Upper lobe of right lung (tissue), 1 donor: ENCODE results near the gene COG4. TPM values are rescaled to one million over a fixed set of nuclear protein-coding genes. Genes with fewer than 3 reads are reported as not detected.

Experiments
- ATAC-seq: fragments of 200-7000 bp; cut with Tn5 transposase; one replicate; pipeline ENCODE4 v1.9.1; 2020; ENCODE audit warnings: mild to moderate bottlenecking, moderate library complexity
- DNase-seq: peaks from one replicate; pipeline ENCODE4 v3.0.0-alpha.2; 2020
- H3K27ac ChIP-seq: fragments of 200-600 bp; one replicate; pipeline ENCODE4 v1.8.0; 2022
- H3K27me3 ChIP-seq: fragments of 200-600 bp; one replicate; pipeline ENCODE4 v1.8.0; 2022; ENCODE audit warnings: mild to moderate bottlenecking
- H3K36me3 ChIP-seq: fragments of 200-600 bp; one replicate; pipeline ENCODE4 v1.8.0; 2022
- H3K4me1 ChIP-seq: fragments of 200-600 bp; one replicate; pipeline ENCODE4 v1.8.0; 2022
- H3K4me3 ChIP-seq: fragments of 200-600 bp; one replicate; pipeline ENCODE4 v1.8.0; 2022; ENCODE audit warnings: mild to moderate bottlenecking
- H3K9me3 ChIP-seq: fragments of 200-600 bp; one replicate; pipeline ENCODE4 v1.8.0; 2022
- CTCF ChIP-seq: fragments of 200-600 bp; IDR thresholded peaks from one replicate; pipeline ENCODE4 v1.8.0; 2022; ENCODE audit warnings: antibody characterized with exemption
- intact Hi-C: fragments of 100-400 bp; cut with DNase I; formaldehyde crosslinking; loops from one replicate; pipeline ENCODE4 v1.11.0; 2022
- total RNA-seq: library from RNA; stranded (reverse); fragmentation: NEBNext Ultra II Directional; extraction: Animal tissue kit (Norgen Biotek cat#: 25700); gene quantifications from one replicate; pipeline ENCODE4 v1.2.1, GENCODE V29; 2021
- donor health status: DM: no; HTN: yes; CAD: no; lungs with severe emphysema.

COG4 gene
- total RNA-seq, 1 donor from 2014 or later, result 63.0 TPM

DNA sequence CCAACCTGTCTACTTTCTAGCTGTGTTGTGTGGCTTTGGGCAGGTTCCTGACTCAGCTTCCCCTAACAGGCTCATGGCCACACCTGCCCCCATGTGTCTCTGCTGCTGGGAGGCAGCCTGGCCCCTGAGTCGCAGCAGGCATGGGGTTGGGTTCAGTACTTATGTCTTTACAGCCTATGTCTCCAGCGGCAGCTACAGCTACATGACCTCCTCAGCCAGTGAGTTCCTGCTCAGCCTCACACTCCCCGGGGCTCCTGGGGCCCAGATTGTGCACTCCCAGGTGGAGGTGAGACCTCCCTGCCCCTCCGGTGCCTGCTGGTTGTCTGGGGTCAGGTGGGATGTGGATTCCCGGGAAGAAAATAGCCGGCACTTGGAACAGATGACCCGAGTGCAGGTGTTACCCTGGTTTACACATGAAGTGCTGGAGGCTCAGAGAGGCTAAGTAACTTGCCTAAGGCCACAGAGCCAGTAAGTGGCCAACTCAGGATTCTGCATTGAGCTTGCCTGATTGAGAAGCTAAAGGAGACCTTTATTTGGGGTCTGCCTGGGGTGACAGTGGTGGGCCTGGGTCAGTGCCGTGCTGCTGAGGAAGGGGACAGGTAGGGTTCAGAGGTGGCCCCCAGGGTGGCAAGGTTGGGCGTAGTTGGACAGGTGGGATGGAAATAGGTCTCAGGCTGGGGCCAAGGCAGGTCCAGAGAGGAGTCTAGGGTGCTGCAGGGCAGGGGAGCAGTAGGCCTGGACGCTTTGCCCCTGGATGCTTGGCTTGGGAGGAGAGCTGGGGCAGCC lies 53.0 kb downstream of the COG4 start:
- DNase-seq (no peak), ATAC-seq (no peak)
- H3K27me3 ChIP-seq, result no peaks in the 10 kb centered on the region
- H3K27ac ChIP-seq, result no peak overlapping the region
- no peak overlapping the region for H3K4me3 ChIP-seq
- intact Hi-C loops, result no loop called here
- no peak for TF ChIP-seq CTCF
- H3K36me3 ChIP-seq, result peaks cover 25% of the 10 kb centered on the region
- no peaks in the 10 kb centered on the region for H3K4me1 ChIP-seq
- H3K9me3 ChIP-seq, result no peaks in the 10 kb centered on the region

DNA sequence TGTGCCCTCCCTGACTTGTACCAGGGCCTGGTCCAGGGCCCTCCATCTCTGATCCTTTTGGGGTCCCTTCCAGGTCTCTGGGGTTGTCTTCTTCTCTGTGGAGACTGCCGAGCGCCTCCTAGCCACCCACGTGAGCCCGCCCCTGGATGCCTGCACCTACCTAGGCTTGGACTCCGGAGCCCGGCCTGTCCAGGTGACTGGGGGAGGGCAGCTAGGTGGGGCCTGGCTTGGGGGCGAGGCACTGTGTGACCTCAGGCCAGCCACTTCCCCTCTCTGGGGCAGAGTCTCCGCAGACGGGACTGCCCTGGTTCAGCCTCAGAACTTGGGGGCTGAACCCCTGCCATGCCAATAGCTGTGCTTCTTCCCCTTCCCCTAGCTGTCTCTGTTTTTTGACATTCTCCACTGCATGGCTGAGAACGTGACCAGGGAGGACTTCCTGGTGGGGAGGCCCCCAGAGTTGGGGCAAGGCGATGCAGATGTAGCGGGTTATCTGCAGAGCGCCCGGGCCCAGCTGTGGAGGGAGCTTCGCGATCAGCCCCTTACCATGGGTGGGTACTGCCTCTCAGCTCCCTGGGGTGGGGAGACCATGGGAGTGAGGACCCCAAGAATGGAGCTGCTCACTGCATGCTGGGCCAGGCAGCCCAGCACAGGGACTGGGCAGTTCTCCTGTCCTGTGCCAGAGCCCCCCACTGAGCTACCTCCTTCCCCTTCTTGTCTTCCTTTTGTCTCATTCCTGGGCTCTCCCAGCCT lies 54.4 kb downstream of the COG4 start:
- no peak for DNase-seq
- peaks cover 23% of the 10 kb centered on the region for H3K36me3 ChIP-seq
- no peak for ATAC-seq
- H3K27me3 ChIP-seq, result no peaks in the 10 kb centered on the region
- H3K4me1 ChIP-seq, result no peaks in the 10 kb centered on the region
- H3K27ac ChIP-seq, result no peak overlapping the region
- TF ChIP-seq CTCF, result no peak
- intact Hi-C loops, result no loop called here
- H3K9me3 ChIP-seq, result no peaks in the 10 kb centered on the region
- H3K4me3 ChIP-seq, result no peak overlapping the region

GRCh38 chr16:70467608-70468007 lies 55.7 kb downstream of the COG4 start:
- H3K27me3 ChIP-seq, result no peaks in the 10 kb centered on the region
- ATAC-seq, result no peak
- no peak for DNase-seq
- no peak overlapping the region for H3K27ac ChIP-seq
- intact Hi-C loops, result no loop called here
- peaks cover 21% of the 10 kb centered on the region for H3K36me3 ChIP-seq
- H3K4me1 ChIP-seq, result no peaks in the 10 kb centered on the region
- no peaks in the 10 kb centered on the region for H3K9me3 ChIP-seq
- H3K4me3 ChIP-seq, result no peak overlapping the region
- no peak for TF ChIP-seq CTCF

DNA sequence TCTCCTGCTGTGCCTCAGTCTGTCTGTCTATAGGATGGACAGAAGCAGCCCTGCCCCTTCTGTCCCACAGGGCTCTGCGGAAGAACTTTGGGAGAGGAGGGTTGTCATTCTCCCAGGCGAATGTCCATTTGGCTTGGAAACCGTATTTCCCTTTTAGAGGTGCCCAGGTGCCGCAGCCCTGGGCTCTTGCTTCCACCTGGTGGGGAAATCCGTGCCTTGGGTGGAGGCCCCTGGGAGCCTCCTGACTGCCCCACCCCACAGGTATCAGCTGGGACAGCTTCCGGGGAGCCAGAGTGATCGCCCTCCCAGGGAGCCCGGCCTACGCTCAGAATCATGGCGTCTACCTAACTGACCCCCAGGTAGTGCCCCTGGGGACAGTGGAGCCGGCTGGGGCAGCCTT lies 56.2 kb downstream of the COG4 start:
- H3K4me1 ChIP-seq, result no peaks in the 10 kb centered on the region
- no peak for TF ChIP-seq CTCF
- intact Hi-C loops, result no loop called here
- ATAC-seq (no peak), DNase-seq (no peak)
- H3K4me3 ChIP-seq, result no peak overlapping the region
- no peak overlapping the region for H3K27ac ChIP-seq
- H3K9me3 ChIP-seq, result no peaks in the 10 kb centered on the region
- peaks cover 17% of the 10 kb centered on the region for H3K36me3 ChIP-seq
- H3K27me3 ChIP-seq, result no peaks in the 10 kb centered on the region

GRCh38 chr16:70466805-70467076 lies 56.6 kb downstream of the COG4 start:
- intact Hi-C loops, result no loop called here

More at GRCh38 chr16:70466805-70467076, 56.6 kb downstream of the COG4 start:
- H3K4me3 ChIP-seq, result no peak overlapping the region
- peaks cover 17% of the 10 kb centered on the region for H3K36me3 ChIP-seq
- DNase-seq, result no peak
- no peak overlapping the region for H3K27ac ChIP-seq
- H3K9me3 ChIP-seq, result no peaks in the 10 kb centered on the region
- H3K4me1 ChIP-seq, result peaks cover under 1% of the 10 kb centered on the region
- ATAC-seq, result no peak
- no peaks in the 10 kb centered on the region for H3K27me3 ChIP-seq
- no peak for TF ChIP-seq CTCF
